Measurements from ENCODE around the gene CAP2.

GRCh38 chr6:17583811-17584210 is 190.4 kb downstream of the CAP2 start:
- TF ChIP-seq CTCF (IDR thresholded peaks at IDR 0.05) (no peak), POLR2A (IDR thresholded peaks at IDR 0.05) (no peak)

Measured in thyroid gland (tissue), 4 donors.